GM12878 (cell line): ENCODE results near the gene BMPR1B.

Experiments
- ATF2 ChIP-seq: IDR thresholded peaks from 2 replicates; pipeline ENCODE4 v1.6.1; 2012; ENCODE audit warnings: low read length, inconsistent platforms
- BCLAF1 ChIP-seq: fragments of 450-650 bp; IDR thresholded peaks from 2 replicates; pipeline ENCODE4 v1.6.1; 2017; ENCODE audit warnings: antibody characterized with exemption, mild to moderate bottlenecking, moderate library complexity
- CHD2 ChIP-seq: IDR thresholded peaks from 2 replicates; pipeline ENCODE4 v1.6.1; 2011; ENCODE audit warnings: low read depth, low read length, improper control_type of control experiment, borderline replicate concordance
- CTCF ChIP-seq, 3 experiments: IDR thresholded peaks in 2 of 3; conservative IDR thresholded peaks in 1 of 3; 2 replicates each; pipeline ENCODE4 v1.5.1; 2011; ENCODE audit warnings: low read depth in 3 of 3, low read length in 3 of 3, mild to moderate bottlenecking in 3 of 3, control low read depth in 2 of 3, moderate library complexity in 2 of 3, inconsistent platforms in 1 of 3, mixed read lengths in 1 of 3; ENCODE audit not compliant: control insufficient read depth in 2 of 3, insufficient read depth in 1 of 3; ENCODE audit errors: extremely low read depth in 1 of 3
- EZH2 ChIP-seq: IDR thresholded peaks from 2 replicates; pipeline ENCODE4 v1.6.1; 2012; ENCODE audit warnings: low read depth, mild to moderate bottlenecking, control low read depth, inconsistent platforms, low read length, borderline replicate concordance; ENCODE audit not compliant: control insufficient read depth
- MLLT1 ChIP-seq: fragments of 450-650 bp; IDR thresholded peaks from 2 replicates; pipeline ENCODE4 v1.6.1; 2016; ENCODE audit warnings: mild to moderate bottlenecking
- NBN ChIP-seq: fragments of 450-650 bp; IDR thresholded peaks from 2 replicates; pipeline ENCODE4 v1.6.1; 2016
- NKRF ChIP-seq: fragments of 450-650 bp; conservative IDR thresholded peaks from 2 replicates; pipeline ENCODE4 v1.6.1; 2017; ENCODE audit warnings: mild to moderate bottlenecking, moderate library complexity
- NRF1 ChIP-seq: conservative IDR thresholded peaks from 2 replicates; pipeline ENCODE4 v1.6.1; 2011; ENCODE audit warnings: mild to moderate bottlenecking, low read depth, low read length, improper control_type of control experiment
- ZBTB11 ChIP-seq: fragments of 450-650 bp; formaldehyde crosslinking; IDR thresholded peaks from 2 replicates; pipeline ENCODE4 v1.5.0; 2022; ENCODE audit warnings: mild to moderate bottlenecking, missing genetic modification characterization
- ZNF274 ChIP-seq: IDR thresholded peaks from one replicate; pipeline ENCODE4 v1.8.0; 2011; ENCODE audit not compliant: insufficient read length, insufficient read depth

- no peak for TF ChIP-seq CTCF (IDR thresholded peaks at IDR 0.05 in 2 of 3, conservative IDR thresholded peaks at IDR 0.05 in 1 of 3; ENCODE audit: control insufficient read depth in 2 of 3, extremely low read depth in 1 of 3, insufficient read depth in 1 of 3, low read depth in 3 of 3, low read length in 3 of 3)
- no peak for TF ChIP-seq NBN
- TF ChIP-seq NKRF = no peak
- TF ChIP-seq EZH2 = no peak
- no peak for TF ChIP-seq ATF2
- no peak for TF ChIP-seq ZBTB11 (CRISPR knock-in tag)
- TF ChIP-seq CHD2 = no peak
- TF ChIP-seq NRF1 = no peak
- TF ChIP-seq MLLT1 = no peak
- no peak for TF ChIP-seq BCLAF1
- no peak for TF ChIP-seq ZNF274
Observed at GRCh38 chr4:94970650-94971049, 212.9 kb downstream of the BMPR1B start.
